Ascending aorta (tissue), 2 donors: ENCODE results near the gene BLOC1S4. TPM values are rescaled to one million over a fixed set of nuclear protein-coding genes. Genes with fewer than 3 reads are reported as not detected.

Source experiments
- DNase-seq, 2 donors: peaks; one replicate each; pipeline ENCODE4 v3.0.0-alpha.2; 2019; ENCODE audit warnings: low spot score in 2 of 2
- H3K27ac ChIP-seq, 2 donors: fragments of 200-600 bp; sonication (generic); one replicate each; pipeline ENCODE4 v1.5.1; 2016 to 2017; ENCODE audit warnings: mild to moderate bottlenecking in 1 of 2
- H3K27me3 ChIP-seq: fragments of 200-600 bp; sonication (generic); one replicate; pipeline ENCODE4 v1.5.1; 2017
- H3K36me3 ChIP-seq, 2 donors: fragments of 200-600 bp; sonication (generic); one replicate each; pipeline ENCODE4 v1.5.1; 2016
- H3K4me1 ChIP-seq, 2 donors: fragments of 200-600 bp; sonication (generic); one replicate each; pipeline ENCODE4 v1.5.1; 2016 to 2017; ENCODE audit warnings: mild to moderate bottlenecking in 1 of 2
- H3K4me3 ChIP-seq, 2 donors: fragments of 200-600 bp; sonication (generic); one replicate each; pipeline ENCODE4 v1.5.1; 2016 to 2017; ENCODE audit warnings: mild to moderate bottlenecking in 1 of 2
- H3K9me3 ChIP-seq, 2 donors: fragments of 200-600 bp; sonication (generic); one replicate each; pipeline ENCODE4 v1.5.1; 2016
- intact Hi-C: fragments of 100-400 bp; cut with DNase I; formaldehyde crosslinking; loops from one replicate; pipeline ENCODE4 v1.15.1; 2023
- total RNA-seq: library from RNA; depleted of rRNA; stranded (reverse); fragments of >200 nt; gene quantifications from one replicate; pipeline ENCODE4 v1.1.0, GENCODE V29; 2016
- TF ChIP-seq, protein P1 (sequence below), 3 experiments: fragments of 200-600 bp in 2 of 3; fragments of 450-650 bp in 1 of 3; sonication (generic) in 2 of 3; IDR thresholded peaks; one replicate each; pipeline ENCODE4 v1.5.1; 2016 to 2019; ENCODE audit warnings: antibody characterized with exemption in 3 of 3, mild to moderate bottlenecking in 1 of 3, moderate library complexity in 1 of 3

Gene BLOC1S4
- total RNA-seq, 1 donor from 2014 or later, result 37.5 TPM

GRCh38 chr4:6701371-6701770 lies 14.6 kb upstream of the BLOC1S4 start:
- Histone ChIP-seq H3K27ac (no peak overlapping the region), H3K27me3 (no peaks in the 10 kb centered on the region), H3K4me1 (peaks cover 0 to 5% of the 10 kb centered on the region in 2 donors), H3K36me3 (peaks cover 0 to 37% of the 10 kb centered on the region in 2 donors), H3K9me3 (no peaks in the 10 kb centered on the region), H3K4me3 (no peak overlapping the region)
- intact Hi-C loops, result no loop called here
- TF ChIP-seq, protein P1, sequence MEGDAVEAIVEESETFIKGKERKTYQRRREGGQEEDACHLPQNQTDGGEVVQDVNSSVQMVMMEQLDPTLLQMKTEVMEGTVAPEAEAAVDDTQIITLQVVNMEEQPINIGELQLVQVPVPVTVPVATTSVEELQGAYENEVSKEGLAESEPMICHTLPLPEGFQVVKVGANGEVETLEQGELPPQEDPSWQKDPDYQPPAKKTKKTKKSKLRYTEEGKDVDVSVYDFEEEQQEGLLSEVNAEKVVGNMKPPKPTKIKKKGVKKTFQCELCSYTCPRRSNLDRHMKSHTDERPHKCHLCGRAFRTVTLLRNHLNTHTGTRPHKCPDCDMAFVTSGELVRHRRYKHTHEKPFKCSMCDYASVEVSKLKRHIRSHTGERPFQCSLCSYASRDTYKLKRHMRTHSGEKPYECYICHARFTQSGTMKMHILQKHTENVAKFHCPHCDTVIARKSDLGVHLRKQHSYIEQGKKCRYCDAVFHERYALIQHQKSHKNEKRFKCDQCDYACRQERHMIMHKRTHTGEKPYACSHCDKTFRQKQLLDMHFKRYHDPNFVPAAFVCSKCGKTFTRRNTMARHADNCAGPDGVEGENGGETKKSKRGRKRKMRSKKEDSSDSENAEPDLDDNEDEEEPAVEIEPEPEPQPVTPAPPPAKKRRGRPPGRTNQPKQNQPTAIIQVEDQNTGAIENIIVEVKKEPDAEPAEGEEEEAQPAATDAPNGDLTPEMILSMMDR (IDR thresholded peaks at IDR 0.05), result no peak
- no peak for DNase-seq

GRCh38 chr4:6702761-6703160 lies 13.2 kb upstream of the BLOC1S4 start:
- DNase-seq, result no peak
- Histone ChIP-seq H3K27me3 (no peaks in the 10 kb centered on the region), H3K4me1 (peaks cover 0 to 14% of the 10 kb centered on the region in 2 donors), H3K36me3 (peaks cover 0 to 37% of the 10 kb centered on the region in 2 donors), H3K9me3 (no peaks in the 10 kb centered on the region), H3K27ac (no peak overlapping the region), H3K4me3 (no peak overlapping the region)
- TF ChIP-seq, protein P1 (IDR thresholded peaks at IDR 0.05), result no peak
- intact Hi-C loops, result no loop called here

DNA sequence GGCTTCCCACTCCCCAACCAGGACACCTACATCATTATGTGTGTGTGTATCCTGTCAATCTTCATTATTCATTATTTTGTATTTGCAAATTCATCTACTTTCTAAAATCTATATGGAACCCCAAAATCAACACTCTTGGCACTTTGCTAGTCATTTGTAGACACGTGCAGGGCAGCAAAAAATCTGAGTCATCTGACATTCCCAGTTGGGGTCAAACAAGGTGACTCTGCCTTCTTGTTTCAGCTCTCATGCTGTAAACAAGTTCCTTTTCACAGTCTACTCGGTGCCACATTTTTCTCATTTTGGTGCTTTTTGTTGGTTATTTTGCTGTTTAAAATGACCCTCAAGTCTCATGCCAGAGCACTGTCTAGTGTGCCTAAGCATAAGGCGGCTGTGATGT lies 12.2 kb upstream of the BLOC1S4 start:
- Histone ChIP-seq H3K27me3 (no peaks in the 10 kb centered on the region), H3K27ac (no peak overlapping the region), H3K4me3 (no peak overlapping the region), H3K9me3 (no peaks in the 10 kb centered on the region), H3K4me1 (peaks cover 0 to 23% of the 10 kb centered on the region in 2 donors), H3K36me3 (peaks cover 0 to 37% of the 10 kb centered on the region in 2 donors)
- TF ChIP-seq, protein P1 (IDR thresholded peaks at IDR 0.05), result no peak
- intact Hi-C loops, result no loop called here
- DNase-seq, result no peak

GRCh38 chr4:6705646-6706045 lies 10.3 kb upstream of the BLOC1S4 start:
- no peak overlapping the region for H3K4me3 ChIP-seq
- TF ChIP-seq, protein P1 (IDR thresholded peaks at IDR 0.05), result no peak
- no peaks in the 10 kb centered on the region for H3K27me3 ChIP-seq
- H3K9me3 ChIP-seq, result no peaks in the 10 kb centered on the region
- DNase-seq, result no peak
- H3K27ac ChIP-seq, result no peak overlapping the region
- H3K4me1 ChIP-seq, result peaks cover 0 to 28% of the 10 kb centered on the region in 2 donors
- peaks cover 0 to 24% of the 10 kb centered on the region in 2 donors for H3K36me3 ChIP-seq
- intact Hi-C loops, result no loop called here

DNA sequence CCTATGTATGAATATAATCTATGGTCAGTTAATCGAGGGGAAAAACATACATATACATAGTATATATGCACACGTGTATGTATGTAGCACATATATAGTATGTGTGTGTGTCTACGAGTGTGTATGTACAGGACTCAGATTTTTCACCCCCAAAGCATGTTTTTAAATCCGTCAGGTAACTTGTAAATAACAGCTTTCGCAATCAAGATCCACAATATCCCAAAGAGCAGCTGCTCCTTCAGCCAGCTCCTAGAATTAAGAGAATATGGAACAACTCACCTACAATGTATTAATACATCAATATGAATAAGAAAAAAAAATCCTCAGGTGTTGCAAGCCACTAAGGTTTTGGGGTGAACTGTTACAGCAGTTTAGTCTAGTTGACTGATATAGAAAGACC lies 9.8 kb upstream of the BLOC1S4 start:
- intact Hi-C loops, result no loop called here
- H3K4me1 ChIP-seq, result peaks cover 0 to 28% of the 10 kb centered on the region in 2 donors
- H3K4me3 ChIP-seq, result no peak overlapping the region
- peaks cover 0 to 23% of the 10 kb centered on the region in 2 donors for H3K36me3 ChIP-seq
- no peaks in the 10 kb centered on the region for H3K27me3 ChIP-seq
- TF ChIP-seq, protein P1 (IDR thresholded peaks at IDR 0.05), result no peak
- H3K27ac ChIP-seq, result no peak overlapping the region
- H3K9me3 ChIP-seq, result no peaks in the 10 kb centered on the region
- DNase-seq, result no peak
